DMS79 treated with DMSO at 0.1 percent for 48 hours (cell line): ENCODE measurements around the gene BAIAP2L2.
A peak's percentile ranks its signal among the peaks of the same experiment; 100 is the strongest.
"Not testable (repeated sequence)": the region's sequence is repeated elsewhere in the genome, so short reads cannot be mapped to it uniquely, and the experiment has no call there.

Source experiments
- DNase-seq: peaks from one replicate; lab custom pipeline; 2025; lab: John Stamatoyannopoulos, UW

The BAIAP2L2 gene

DNA sequence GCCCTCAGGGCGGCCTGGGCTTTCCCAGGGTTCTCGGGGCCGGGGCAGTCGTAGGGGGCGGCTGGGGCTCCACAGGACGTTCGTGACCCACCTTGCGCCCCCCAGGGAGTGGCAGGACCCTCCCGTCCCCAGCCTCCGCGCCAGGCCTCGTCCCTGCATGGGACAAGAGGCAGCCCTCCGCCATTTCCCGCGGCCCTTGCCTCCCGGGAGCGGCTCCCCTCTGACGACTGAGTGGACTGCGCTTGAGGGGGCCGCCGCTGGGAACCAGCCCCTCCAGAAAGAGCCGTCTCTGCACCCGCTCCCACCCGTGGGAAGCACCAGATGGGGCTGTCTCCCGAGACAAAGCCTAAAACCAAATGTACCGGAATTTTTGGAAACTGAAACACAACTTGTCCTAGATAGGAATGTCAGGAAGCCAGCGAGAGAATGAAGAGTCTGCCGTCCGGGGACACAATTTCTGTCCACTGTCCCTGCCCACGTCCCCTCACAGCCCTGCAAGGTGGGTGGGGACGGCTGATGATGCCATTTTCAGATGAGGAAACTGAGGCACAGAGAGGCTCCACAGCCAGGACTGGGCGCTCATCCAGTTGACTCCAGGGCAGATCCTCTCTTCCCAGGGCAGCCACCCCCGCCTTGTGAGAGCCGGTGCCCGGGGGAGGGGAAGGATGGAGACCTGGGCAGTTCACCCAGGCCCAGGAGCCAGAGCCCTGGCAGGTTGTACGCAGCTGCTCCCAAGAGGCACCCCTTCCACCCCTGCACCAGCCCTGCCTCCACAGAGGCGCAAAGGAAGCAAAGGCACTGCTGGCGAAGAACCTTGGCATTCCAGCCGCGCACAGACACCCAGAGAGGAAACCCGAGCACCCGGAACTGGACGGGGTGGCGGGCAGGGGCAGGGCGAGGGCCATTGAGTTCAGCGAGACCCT is 71.3 kb downstream of the BAIAP2L2 start:
- DNase-seq = no peak

DNA sequence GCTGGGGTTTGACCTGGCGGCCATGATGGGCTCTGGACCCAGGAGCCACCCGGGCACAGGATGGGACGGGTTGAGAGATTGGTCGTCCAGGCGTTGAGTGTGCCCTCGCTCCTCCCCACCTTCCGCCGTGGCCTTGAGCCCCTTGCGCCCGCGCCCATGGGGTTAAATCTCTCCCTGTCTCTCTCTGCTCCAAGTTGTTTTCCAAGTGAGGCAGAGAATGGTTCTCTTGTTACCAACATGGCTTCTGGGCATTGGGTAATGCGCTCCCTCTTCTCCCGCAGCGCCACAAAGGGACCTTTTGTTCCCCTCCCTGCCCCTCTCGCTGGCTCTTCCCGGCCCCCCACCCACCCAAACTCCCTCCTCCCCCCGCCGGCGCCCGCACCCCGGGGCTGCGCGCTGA is 72.1 kb downstream of the BAIAP2L2 start:
- DNase-seq = no peak

DNA sequence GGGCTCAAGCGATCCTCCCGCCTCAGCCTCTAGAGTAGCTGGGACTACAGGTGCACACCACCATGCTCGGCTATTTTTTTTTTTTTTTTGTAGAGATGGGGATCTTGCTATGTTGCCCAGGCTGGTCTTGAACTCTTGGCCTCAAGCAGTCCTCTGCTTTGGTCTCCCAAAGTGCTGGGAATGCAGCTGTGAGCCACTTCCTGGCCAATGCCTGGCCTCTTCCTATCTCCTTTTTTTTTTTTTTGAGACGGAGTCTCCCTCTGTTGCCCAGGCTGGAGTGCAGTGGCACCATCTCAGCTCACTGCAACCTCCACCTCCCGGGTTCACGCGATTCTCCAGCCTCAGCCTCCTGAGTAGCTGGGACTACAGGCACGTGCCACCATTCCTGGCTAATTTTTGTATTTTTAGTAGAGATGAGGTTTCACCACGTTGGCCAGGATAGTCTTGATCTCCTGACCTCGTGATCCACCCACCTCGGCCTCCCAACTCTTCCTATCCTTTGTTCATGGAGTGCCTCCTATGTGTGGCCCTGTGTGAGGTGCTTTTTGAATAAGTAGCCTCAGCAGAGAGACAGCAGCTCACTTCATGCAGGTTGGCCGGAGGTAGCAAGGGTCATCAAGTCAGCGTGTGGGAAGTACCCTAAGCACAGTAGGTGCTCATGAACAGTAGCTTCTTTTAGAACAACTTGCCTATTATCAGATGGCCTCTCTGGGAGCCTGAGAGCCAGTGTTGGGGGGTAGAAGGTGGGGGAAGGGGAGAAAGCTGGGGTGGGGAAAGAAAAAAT is 72.9 kb downstream of the BAIAP2L2 start:
- DNase-seq = not testable (repeated sequence)

DNA sequence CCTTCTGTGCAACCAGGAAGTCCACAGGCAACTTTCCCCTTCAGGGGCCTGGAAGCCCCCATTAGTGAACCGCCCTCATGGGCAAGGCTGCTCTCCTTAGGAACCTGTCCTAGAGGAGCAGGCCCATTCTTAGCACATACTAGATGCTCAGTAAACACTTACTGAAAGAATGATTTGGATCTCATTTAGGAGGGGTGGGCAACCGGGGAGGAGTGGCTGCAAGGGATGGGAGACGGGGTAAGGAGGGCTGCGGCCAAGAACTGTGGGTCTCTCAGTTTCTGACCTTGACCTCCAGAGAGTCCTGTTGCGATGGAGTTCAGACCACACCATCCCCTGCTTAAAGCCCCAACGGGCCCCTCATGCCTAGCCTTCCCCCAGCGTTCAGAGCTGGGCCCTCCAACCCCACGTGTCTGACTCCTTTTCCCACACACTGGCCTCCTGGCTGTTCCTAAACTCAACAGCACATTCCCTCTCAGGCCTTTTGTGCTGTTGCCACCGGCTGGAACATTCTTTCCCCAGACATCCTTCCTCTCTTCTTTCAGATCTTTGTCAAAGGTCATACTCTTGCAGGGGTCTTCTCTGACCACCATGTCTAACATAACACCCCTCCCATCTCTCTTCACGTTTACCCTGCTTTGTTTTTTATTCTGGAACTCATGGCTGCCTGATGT is 74.0 kb downstream of the BAIAP2L2 start:
- DNase-seq = no peak

DNA sequence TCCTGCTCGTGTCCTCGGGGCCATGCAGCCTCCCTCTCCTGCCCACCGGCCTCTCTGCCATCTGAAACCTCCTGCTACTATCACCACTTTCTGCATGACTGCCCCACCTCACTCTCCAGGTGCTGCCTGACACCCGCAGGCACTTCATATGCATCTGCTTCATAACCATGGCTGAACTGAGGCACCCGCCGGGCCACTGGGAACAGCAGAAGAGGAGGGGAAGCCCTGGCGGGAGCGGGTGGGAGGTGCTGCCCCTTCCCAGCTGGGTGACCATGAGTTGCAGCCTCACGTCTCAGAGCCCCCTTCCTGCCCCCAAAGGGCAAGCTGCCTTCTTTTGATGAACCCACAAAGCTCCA is 75.0 kb downstream of the BAIAP2L2 start:
- DNase-seq = peak; percentile 24
